ENCODE results near the gene OAS2. TPM values are rescaled to one million over a fixed set of nuclear protein-coding genes. Genes with fewer than 3 reads are reported as not detected.

OAS2 gene
- total RNA-seq, 3 donors from 2014 or later (not counting 1 experiment from before 2014, with no cell fraction given), result 29.0 to 56.3 (median 48.2) TPM

GRCh38 chr12:112944024-112944690, 34.2 kb upstream of the OAS2 start:
- Histone ChIP-seq H3K4me3 (ENCODE audit: low read length) (no peak overlapping the region), H3K27me3 (ENCODE audit: control insufficient read depth, insufficient read depth, low read length) (no peaks in the 10 kb centered on the region), H3K36me3 (ENCODE audit: control insufficient read depth, insufficient read depth, low read length) (peaks cover 31% of the 10 kb centered on the region), H3K27ac (ENCODE audit: low read length) (no peak overlapping the region), H3K9me3 (ENCODE audit: control insufficient read depth, insufficient read depth, low read length) (no peaks in the 10 kb centered on the region), H3K4me1 (ENCODE audit: control insufficient read depth, insufficient read depth, low read length) (peaks cover 11% of the 10 kb centered on the region)
- DNase-seq (no peak), ATAC-seq (no peak)
- 96% methylated on average over 15 of the region's 15 CpGs for WGBS (ENCODE audit: insufficient coverage)
- Mint-ChIP-seq H3K27ac (no peak overlapping the region), H3K27me3 (ENCODE audit: low read depth in 2 of 2) (no peaks in the 10 kb centered on the region), H3K4me3 (no peak overlapping the region), H3K36me3 (no peaks in the 10 kb centered on the region), H3K4me1 (peaks cover 10 to 13% of the 10 kb centered on the region in 2 donors), H3K9me3 (no peaks in the 10 kb centered on the region)
- no peak for TF ChIP-seq CTCF (IDR thresholded peaks at IDR 0.05)
- intact Hi-C loops (cut with micrococcal nuclease), result no loop called here

- Mint-ChIP-seq H3K9me3 (no peaks in the 10 kb centered on the region), H3K27me3 (ENCODE audit: low read depth in 2 of 2) (no peaks in the 10 kb centered on the region), H3K4me1 (no peaks in the 10 kb centered on the region), H3K27ac (no peak overlapping the region), H3K4me3 (no peak overlapping the region), H3K36me3 (no peaks in the 10 kb centered on the region)
- Histone ChIP-seq H3K27me3 (ENCODE audit: control insufficient read depth, insufficient read depth, low read length) (no peaks in the 10 kb centered on the region), H3K4me3 (ENCODE audit: low read length) (no peak overlapping the region), H3K36me3 (ENCODE audit: control insufficient read depth, insufficient read depth, low read length) (peaks cover 35% of the 10 kb centered on the region), H3K27ac (ENCODE audit: low read length) (no peak overlapping the region), H3K4me1 (ENCODE audit: control insufficient read depth, insufficient read depth, low read length) (no peaks in the 10 kb centered on the region), H3K9me3 (ENCODE audit: control insufficient read depth, insufficient read depth, low read length) (no peaks in the 10 kb centered on the region)
- DNase-seq, result no peak
- TF ChIP-seq CTCF (IDR thresholded peaks at IDR 0.05), result no peak
- intact Hi-C loops (cut with micrococcal nuclease), result no loop called here
- ATAC-seq, result no peak
- WGBS (ENCODE audit: insufficient coverage), result 97% methylated on average over 4 of the region's 4 CpGs
These were observed 32.8 kb upstream of the OAS2 start for GRCh38 chr12:112945515-112945914.

- intact Hi-C loops (cut with micrococcal nuclease), result no loop called here
- Histone ChIP-seq H3K36me3 (ENCODE audit: control insufficient read depth, insufficient read depth, low read length) (peaks cover 43% of the 10 kb centered on the region), H3K27ac (ENCODE audit: low read length) (no peak overlapping the region), H3K9me3 (ENCODE audit: control insufficient read depth, insufficient read depth, low read length) (no peaks in the 10 kb centered on the region), H3K27me3 (ENCODE audit: control insufficient read depth, insufficient read depth, low read length) (no peaks in the 10 kb centered on the region), H3K4me1 (ENCODE audit: control insufficient read depth, insufficient read depth, low read length) (no peaks in the 10 kb centered on the region), H3K4me3 (ENCODE audit: low read length) (no peak overlapping the region)
- H3K27me3 Mint-ChIP-seq (ENCODE audit: low read depth in 2 of 2), result no peaks in the 10 kb centered on the region
- WGBS (ENCODE audit: insufficient coverage), result 96% methylated on average over 14 of the region's 14 CpGs
- no peak for ATAC-seq
- H3K9me3 Mint-ChIP-seq, result no peaks in the 10 kb centered on the region
- no peaks in the 10 kb centered on the region for H3K4me1 Mint-ChIP-seq
- H3K27ac Mint-ChIP-seq, result no peak overlapping the region
- TF ChIP-seq CTCF (IDR thresholded peaks at IDR 0.05), result no peak
- H3K4me3 Mint-ChIP-seq, result no peak overlapping the region
- DNase-seq, result no peak
- H3K36me3 Mint-ChIP-seq, result no peaks in the 10 kb centered on the region
These were observed 31.9 kb upstream of the OAS2 start for GRCh38 chr12:112946236-112947000.
